MM.1S (cell line): ENCODE data around the gene NTM.

Experiments used
- CTCF ChIP-seq: fragments of 300-600 bp; sonication (generic); IDR thresholded peaks from 2 replicates; pipeline ENCODE4 v1.5.1; 2016; ENCODE audit warnings: antibody characterized with exemption, low read length, mixed read lengths
- EZH2 ChIP-seq: fragments of 300-600 bp; sonication (generic); optimal IDR thresholded peaks from 2 replicates; pipeline ENCODE3; 2017; ENCODE audit warnings: low read depth, mild to moderate bottlenecking, antibody characterized with exemption, low read length, mixed read lengths
- EZH2phosphoT487 ChIP-seq: fragments of 300-600 bp; sonication (generic); IDR thresholded peaks from 2 replicates; pipeline ENCODE4 v1.6.1; 2018; ENCODE audit warnings: antibody characterized with exemption, low read length

GRCh38 chr11:132100583-132100982, 730.2 kb downstream of the NTM start:
- TF ChIP-seq CTCF (no peak), EZH2 (no peak), EZH2phosphoT487 (no peak)
